Natural killer cell (primary cell): ENCODE results near the gene ZIC1. TPM values are rescaled to one million over a fixed set of nuclear protein-coding genes. Genes with fewer than 3 reads are reported as not detected.

Experiments
- ATAC-seq, 3 donors: fragments of 150-1000 bp in 2 of 3; fragments of 200-7000 bp in 1 of 3; cut with Tn5 transposase; 1 replicate in 1 of 3; 2 replicates in 2 of 3; pipeline ENCODE4 v1.10.0; 2021; ENCODE audit warnings: mild to moderate bottlenecking in 2 of 3, moderate library complexity in 2 of 3
- DNase-seq, 2 donors: peaks; one replicate each; pipeline versions ENCODE4 v3.0.0 to v3.0.0-alpha.2; 2013 to 2021; ENCODE audit warnings: mixed read lengths in 1 of 2
- H3K27ac ChIP-seq: one replicate; pipeline ENCODE4 v1.5.1; 2013; ENCODE audit warnings: mild to moderate bottlenecking, low read length
- H3K27me3 ChIP-seq: one replicate; pipeline ENCODE4 v1.6.1; 2013; ENCODE audit warnings: low read length; ENCODE audit not compliant: control insufficient read depth, insufficient read depth
- H3K36me3 ChIP-seq: one replicate; pipeline ENCODE4 v1.6.1; 2013; ENCODE audit warnings: low read length; ENCODE audit not compliant: control insufficient read depth, insufficient read depth
- H3K4me1 ChIP-seq: one replicate; pipeline ENCODE4 v1.6.1; 2013; ENCODE audit warnings: low read length; ENCODE audit not compliant: control insufficient read depth, insufficient read depth
- H3K4me3 ChIP-seq: one replicate; pipeline ENCODE4 v1.5.1; 2013; ENCODE audit warnings: low read length
- H3K9me3 ChIP-seq: one replicate; pipeline ENCODE4 v1.6.1; 2013; ENCODE audit warnings: low read length; ENCODE audit not compliant: control insufficient read depth, insufficient read depth
- H3K27ac Mint-ChIP-seq, 2 donors: one replicate each; pipeline ENCODE4 v1.8.0; 2022; ENCODE audit warnings: mild to moderate bottlenecking in 2 of 2, mixed read lengths in 2 of 2, moderate library complexity in 1 of 2
- H3K27me3 Mint-ChIP-seq, 2 donors: one replicate each; pipeline ENCODE4 v1.8.0; 2022; ENCODE audit warnings: low read depth in 2 of 2, mixed read lengths in 2 of 2
- H3K36me3 Mint-ChIP-seq: one replicate; pipeline ENCODE4 v1.8.0; 2022; ENCODE audit warnings: mixed read lengths
- H3K4me1 Mint-ChIP-seq, 2 donors: one replicate each; pipeline ENCODE4 v1.8.0; 2022; ENCODE audit warnings: mixed read lengths in 2 of 2
- H3K4me3 Mint-ChIP-seq: one replicate; pipeline ENCODE4 v1.8.0; 2022; ENCODE audit warnings: mild to moderate bottlenecking, moderate library complexity, mixed read lengths
- H3K9me3 Mint-ChIP-seq, 2 donors: one replicate each; pipeline ENCODE4 v1.8.0; 2022; ENCODE audit warnings: mixed read lengths in 2 of 2
- CTCF ChIP-seq: fragments of 200-600 bp; IDR thresholded peaks from one replicate; pipeline ENCODE4 v1.8.0; 2022; ENCODE audit warnings: antibody characterized with exemption
- WGBS: methylation state at CpG from one replicate; pipeline ENCODE4 v1.1.7; 2013; ENCODE audit warnings: missing lambda C conversion rate; ENCODE audit not compliant: insufficient coverage; 5-methylcytosine and 5-hydroxymethylcytosine counted together
- intact Hi-C: fragments of 100-400 bp; cut with micrococcal nuclease; formaldehyde crosslinking; loops from one replicate; pipeline ENCODE4 v1.14.2; 2022
- total RNA-seq, 4 donors: library from RNA; stranded (reverse); fragments of 120-200 nt in 1 of 4; gene quantifications; one replicate each; pipeline versions ENCODE4 v1.2.3 to v1.2.4, GENCODE V29; 2013 to 2022

The ZIC1 gene
- total RNA-seq, 3 donors from 2014 or later (not counting 1 experiment from before 2014, with no cell fraction given), result not detected

- H3K9me3 Mint-ChIP-seq, result peaks cover 5 to 10% of the 10 kb centered on the region in 2 donors
- no peaks in the 10 kb centered on the region for H3K4me1 ChIP-seq
- peaks cover 36% of the 10 kb centered on the region for H3K27me3 ChIP-seq
- no peak for TF ChIP-seq CTCF
- no peak overlapping the region for H3K27ac Mint-ChIP-seq
- no peak for DNase-seq
- no peak overlapping the region for H3K27ac ChIP-seq
- no peaks in the 10 kb centered on the region for H3K4me1 Mint-ChIP-seq
- no peak overlapping the region for H3K4me3 ChIP-seq
- no peak for ATAC-seq
- WGBS, result 13% methylated on average over 17 of the region's 18 CpGs
- H3K36me3 ChIP-seq, result no peaks in the 10 kb centered on the region
- H3K9me3 ChIP-seq, result peaks cover 5% of the 10 kb centered on the region
- intact Hi-C loops, result no loop called here
- peaks cover 50 to 68% of the 10 kb centered on the region in 2 donors for H3K27me3 Mint-ChIP-seq
- no peak overlapping the region for H3K4me3 Mint-ChIP-seq
- peaks cover 32% of the 10 kb centered on the region for H3K36me3 Mint-ChIP-seq
These were observed 39.5 kb upstream of the ZIC1 start for GRCh38 chr3:147369661-147370123.

GRCh38 chr3:147370349-147370748 is 38.8 kb upstream of the ZIC1 start:
- no peak overlapping the region for H3K4me3 ChIP-seq
- H3K27me3 ChIP-seq, result peaks cover 36% of the 10 kb centered on the region
- no peaks in the 10 kb centered on the region for H3K4me1 ChIP-seq
- Mint-ChIP-seq H3K4me3 (no peak overlapping the region), H3K9me3 (peaks cover 0 to 9% of the 10 kb centered on the region in 2 donors), H3K27ac (no peak overlapping the region), H3K4me1 (no peaks in the 10 kb centered on the region), H3K27me3 (peaks cover 54 to 73% of the 10 kb centered on the region in 2 donors), H3K36me3 (peaks cover 32% of the 10 kb centered on the region)
- no peak for TF ChIP-seq CTCF
- DNase-seq, result no peak
- WGBS, result 12% methylated on average over 19 of the region's 19 CpGs
- intact Hi-C loops, result no loop called here
- ATAC-seq, result no peak
- H3K27ac ChIP-seq, result no peak overlapping the region
- no peaks in the 10 kb centered on the region for H3K36me3 ChIP-seq
- peaks cover 5% of the 10 kb centered on the region for H3K9me3 ChIP-seq

- no peaks in the 10 kb centered on the region for H3K4me1 Mint-ChIP-seq
- peaks cover 32% of the 10 kb centered on the region for H3K36me3 Mint-ChIP-seq
- H3K4me3 Mint-ChIP-seq, result no peak overlapping the region
- H3K36me3 ChIP-seq, result no peaks in the 10 kb centered on the region
- peaks cover 38% of the 10 kb centered on the region for H3K27me3 ChIP-seq
- H3K27me3 Mint-ChIP-seq, result peaks cover 54 to 73% of the 10 kb centered on the region in 2 donors
- DNase-seq (no peak), ATAC-seq (no peak)
- no peak overlapping the region for H3K27ac Mint-ChIP-seq
- H3K9me3 Mint-ChIP-seq, result peaks cover 0 to 9% of the 10 kb centered on the region in 2 donors
- intact Hi-C loops, result no loop called here
- 8% methylated on average over 12 of the region's 12 CpGs for WGBS
- no peaks in the 10 kb centered on the region for H3K4me1 ChIP-seq
- no peak for TF ChIP-seq CTCF
- H3K9me3 ChIP-seq, result peaks cover 5% of the 10 kb centered on the region
- H3K4me3 ChIP-seq, result no peak overlapping the region
- H3K27ac ChIP-seq, result no peak overlapping the region
These were observed 38.0 kb upstream of the ZIC1 start for GRCh38 chr3:147371140-147371539.

GRCh38 chr3:147371771-147372340 is 37.3 kb upstream of the ZIC1 start:
- H3K4me1 ChIP-seq, result no peaks in the 10 kb centered on the region
- H3K4me3 ChIP-seq, result no peak overlapping the region
- Mint-ChIP-seq H3K9me3 (peaks cover 0 to 9% of the 10 kb centered on the region in 2 donors), H3K4me1 (no peaks in the 10 kb centered on the region), H3K27me3 (peaks cover 54 to 74% of the 10 kb centered on the region in 2 donors), H3K36me3 (peaks cover 32% of the 10 kb centered on the region), H3K4me3 (no peak overlapping the region), H3K27ac (no peak overlapping the region)
- no peak for TF ChIP-seq CTCF
- WGBS, result 12% methylated on average over 3 of the region's 7 CpGs
- DNase-seq, result no peak
- no peaks in the 10 kb centered on the region for H3K36me3 ChIP-seq
- no peak for ATAC-seq
- intact Hi-C loops, result no loop called here
- H3K27ac ChIP-seq, result no peak overlapping the region
- peaks cover 5% of the 10 kb centered on the region for H3K9me3 ChIP-seq
- H3K27me3 ChIP-seq, result peaks cover 38% of the 10 kb centered on the region
